Stomach (tissue), 9 donors: Measurements from ENCODE around the gene WDR27. TPM values are rescaled to one million over a fixed set of nuclear protein-coding genes. Genes with fewer than 3 reads are reported as not detected.
"Not testable (repeated sequence)": the region's sequence is repeated elsewhere in the genome, so short reads cannot be mapped to it uniquely, and the experiment has no call there.

ENCODE experiments used
- DNase-seq, 2 donors: peaks; one replicate each; pipeline versions ENCODE4 v3.0.0 to v3.0.0-alpha.2; 2013 to 2019
- H3K27ac ChIP-seq, 5 donors: fragments of 200-600 bp in 4 of 5; sonication (generic) in 4 of 5; one replicate each; pipeline ENCODE4 v1.5.1; 2013 to 2019; ENCODE audit warnings: mild to moderate bottlenecking in 1 of 5, moderate library complexity in 1 of 5
- H3K27me3 ChIP-seq, 3 donors: fragments of 200-600 bp; sonication (generic); one replicate each; pipeline ENCODE4 v1.5.1; 2017 to 2019; ENCODE audit warnings: mixed run types in 1 of 3
- H3K36me3 ChIP-seq, 4 donors: fragments of 200-600 bp; sonication (generic); 1 replicate in 3 of 4; 2 replicates in 1 of 4; pipeline ENCODE4 v1.5.1; 2016 to 2019
- H3K4me1 ChIP-seq, 4 donors: fragments of 200-600 bp; sonication (generic); one replicate each; pipeline ENCODE4 v1.5.1; 2016 to 2019
- H3K4me3 ChIP-seq, 4 donors: fragments of 200-600 bp; sonication (generic) in 3 of 4; one replicate each; pipeline ENCODE4 v1.5.1; 2016 to 2019; ENCODE audit warnings: mild to moderate bottlenecking in 1 of 4
- H3K9me3 ChIP-seq, 4 donors: fragments of 200-600 bp; sonication (generic); one replicate each; pipeline ENCODE4 v1.5.1; 2016 to 2019
- CTCF ChIP-seq, 7 experiments: fragments of 450-650 bp in 4 of 7; fragments of 200-600 bp in 3 of 7; sonication (generic) in 3 of 7; IDR thresholded peaks; one replicate each; pipeline ENCODE4 v1.5.1; 2016 to 2019; ENCODE audit warnings: antibody characterized with exemption in 7 of 7, control low read depth in 2 of 7, mild to moderate bottlenecking in 1 of 7
- EP300 ChIP-seq: sonication (generic); formaldehyde crosslinking; IDR thresholded peaks from one replicate; pipeline ENCODE4 v1.6.1; 2017; ENCODE audit warnings: antibody characterized with exemption
- POLR2A ChIP-seq, 4 donors: fragments of 450-650 bp; IDR thresholded peaks; one replicate each; pipeline ENCODE4 v1.6.1; 2016; ENCODE audit warnings: antibody characterized with exemption in 4 of 4, control low read depth in 2 of 4, mild to moderate bottlenecking in 1 of 4, moderate library complexity in 1 of 4
- POLR2AphosphoS5 ChIP-seq, 3 donors: sonication (generic); formaldehyde crosslinking; IDR thresholded peaks; one replicate each; pipeline ENCODE4 v1.6.1; 2016; ENCODE audit warnings: antibody characterized with exemption in 3 of 3
- WGBS, 5 donors: extraction: QIAGEN DNeasy Blood & Tissue Kit in 3 of 5; methylation state at CpG; one replicate each; pipeline versions ENCODE4 v1.1.5 to v1.1.7; 2013 to 2018; 5-methylcytosine and 5-hydroxymethylcytosine counted together
- intact Hi-C: fragments of 100-400 bp; cut with DNase I; formaldehyde crosslinking; loops from one replicate; pipeline ENCODE4 v1.15.1; 2023; ENCODE audit warnings: low total_unique reads
- polyA plus RNA-seq, 3 donors: library from polyadenylated mRNA; stranded (reverse); fragments of 200-250 nt; gene quantifications; one replicate each; pipeline ENCODE4 v1.2.3, GENCODE V29; 2013
- total RNA-seq, 5 donors: library from RNA; depleted of rRNA; stranded (reverse); fragments of >200 nt; gene quantifications; one replicate each; pipeline versions ENCODE4 v1.1.0 to v1.2.3, GENCODE V29; 2014 to 2016
- donor health status: healthy with polysubstance abuse.
- donor health status: Bipolar disorder and iron deficiency.
- donor health status: healthy.

The WDR27 gene
- total and polyA plus RNA-seq, 8 donors = 4.9 to 271 (median 39.9) TPM

- Histone ChIP-seq H3K9me3 (no peaks in the 10 kb centered on the region), H3K4me3 (no peak overlapping the region), H3K36me3 (no peaks in the 10 kb centered on the region), H3K27me3 (no peaks in the 10 kb centered on the region), H3K4me1 (peaks cover 0 to 13% (median 3%) of the 10 kb centered on the region in 4 donors), H3K27ac (no peak overlapping the region)
- 49 to 75% (median 70%) methylated on average over 5 of the region's 5 CpGs for WGBS, 5 donors
- TF ChIP-seq POLR2AphosphoS5 (IDR thresholded peaks at IDR 0.05) (no peak), EP300 (no peak), POLR2A (IDR thresholded peaks at IDR 0.05) (no peak), CTCF (IDR thresholded peaks at IDR 0.05) (no peak)
- intact Hi-C loops = no loop called here
- DNase-seq = no peak
These were observed 260.5 kb downstream of the WDR27 start for GRCh38 chr6:169441292-169441691.

- intact Hi-C loops = no loop called here
- H3K27ac ChIP-seq = no peak overlapping the region
These were observed 262.1 kb downstream of the WDR27 start for GRCh38 chr6:169439710-169440109.

GRCh38 chr6:169434554-169434953 lies 267.3 kb downstream of the WDR27 start:
- H3K27me3 ChIP-seq, intact Hi-C loops, H3K4me3 ChIP-seq, H3K4me1 ChIP-seq, H3K27ac ChIP-seq, H3K36me3 ChIP-seq, DNase-seq: not testable (repeated sequence)
- H3K9me3 ChIP-seq = peaks cover 9 to 56% (median 38%) of the 10 kb centered on the region in 4 donors

More at GRCh38 chr6:169439710-169440109, 262.1 kb downstream of the WDR27 start:
- Histone ChIP-seq H3K36me3 (no peaks in the 10 kb centered on the region), H3K9me3 (peaks cover 0 to 9% (median 6%) of the 10 kb centered on the region in 4 donors), H3K4me3 (no peak overlapping the region), H3K27me3 (no peaks in the 10 kb centered on the region), H3K4me1 (no peaks in the 10 kb centered on the region)
- TF ChIP-seq POLR2AphosphoS5 (IDR thresholded peaks at IDR 0.05) = no peak
- TF ChIP-seq POLR2A (IDR thresholded peaks at IDR 0.05) = no peak
- no peak for TF ChIP-seq EP300
- TF ChIP-seq CTCF (IDR thresholded peaks at IDR 0.05) = no peak
- DNase-seq = no peak
- 0 to 49% (median 0%) methylated on average over 1 of the region's 1 CpG for WGBS, 5 donors

- DNase-seq = no peak
- H3K36me3 ChIP-seq = no peaks in the 10 kb centered on the region
- intact Hi-C loops = no loop called here
- WGBS, 5 donors = 89 to 96% (median 94%) methylated on average over 11 of the region's 11 CpGs
- no peak overlapping the region for H3K4me3 ChIP-seq
- no peaks in the 10 kb centered on the region for H3K27me3 ChIP-seq
- H3K4me1 ChIP-seq = peaks cover 0 to 12% (median 0%) of the 10 kb centered on the region in 4 donors
- peaks cover 9 to 41% (median 26%) of the 10 kb centered on the region in 4 donors for H3K9me3 ChIP-seq
- TF ChIP-seq POLR2A (IDR thresholded peaks at IDR 0.05) = no peak
- no peak for TF ChIP-seq POLR2AphosphoS5 (IDR thresholded peaks at IDR 0.05)
- no peak for TF ChIP-seq EP300
- no peak for TF ChIP-seq CTCF (IDR thresholded peaks at IDR 0.05)
- peak overlapping the region in 3 of 5 donors; percentile 52 to 58 (median 56) for H3K27ac ChIP-seq
These were observed 272.8 kb downstream of the WDR27 start for GRCh38 chr6:169429001-169429400.

GRCh38 chr6:169428532-169428931 lies 273.3 kb downstream of the WDR27 start:
- Histone ChIP-seq H3K4me1 (peaks cover 0 to 12% (median 0%) of the 10 kb centered on the region in 4 donors), H3K27me3 (no peaks in the 10 kb centered on the region), H3K27ac (peak overlapping the region in 4 of 5 donors; percentile 41 to 58 (median 54)), H3K4me3 (no peak overlapping the region), H3K36me3 (no peaks in the 10 kb centered on the region), H3K9me3 (peaks cover 9 to 37% (median 26%) of the 10 kb centered on the region in 4 donors)
- TF ChIP-seq CTCF (IDR thresholded peaks at IDR 0.05) (no peak), POLR2A (IDR thresholded peaks at IDR 0.05) (no peak), EP300 (no peak), POLR2AphosphoS5 (IDR thresholded peaks at IDR 0.05) (no peak)
- DNase-seq = peak in 1 of 2 donors; percentile 57
- intact Hi-C loops = no loop called here
- WGBS, 5 donors = 46 to 65% (median 57%) methylated on average over 10 to 12 of the region's 12 CpGs
